Prostate gland (tissue), 2 donors: ENCODE data around the gene ROBO1.

Experiments
- POLR2AphosphoS5 ChIP-seq: sonication (generic); formaldehyde crosslinking; IDR thresholded peaks from one replicate; pipeline ENCODE4 v1.6.1; 2017; ENCODE audit warnings: antibody characterized with exemption
- TF ChIP-seq, protein P1 (sequence below), 4 experiments: fragments of 200-600 bp in 2 of 4; fragments of 450-650 bp in 2 of 4; sonication (generic) in 2 of 4; IDR thresholded peaks; 1 replicate in 3 of 4; 2 replicates in 1 of 4; pipeline ENCODE4 v1.5.1; 2016 to 2019; ENCODE audit warnings: antibody characterized with exemption in 4 of 4, mild to moderate bottlenecking in 2 of 4, moderate library complexity in 2 of 4

- no peak for TF ChIP-seq POLR2AphosphoS5
- TF ChIP-seq, protein P1, sequence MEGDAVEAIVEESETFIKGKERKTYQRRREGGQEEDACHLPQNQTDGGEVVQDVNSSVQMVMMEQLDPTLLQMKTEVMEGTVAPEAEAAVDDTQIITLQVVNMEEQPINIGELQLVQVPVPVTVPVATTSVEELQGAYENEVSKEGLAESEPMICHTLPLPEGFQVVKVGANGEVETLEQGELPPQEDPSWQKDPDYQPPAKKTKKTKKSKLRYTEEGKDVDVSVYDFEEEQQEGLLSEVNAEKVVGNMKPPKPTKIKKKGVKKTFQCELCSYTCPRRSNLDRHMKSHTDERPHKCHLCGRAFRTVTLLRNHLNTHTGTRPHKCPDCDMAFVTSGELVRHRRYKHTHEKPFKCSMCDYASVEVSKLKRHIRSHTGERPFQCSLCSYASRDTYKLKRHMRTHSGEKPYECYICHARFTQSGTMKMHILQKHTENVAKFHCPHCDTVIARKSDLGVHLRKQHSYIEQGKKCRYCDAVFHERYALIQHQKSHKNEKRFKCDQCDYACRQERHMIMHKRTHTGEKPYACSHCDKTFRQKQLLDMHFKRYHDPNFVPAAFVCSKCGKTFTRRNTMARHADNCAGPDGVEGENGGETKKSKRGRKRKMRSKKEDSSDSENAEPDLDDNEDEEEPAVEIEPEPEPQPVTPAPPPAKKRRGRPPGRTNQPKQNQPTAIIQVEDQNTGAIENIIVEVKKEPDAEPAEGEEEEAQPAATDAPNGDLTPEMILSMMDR (IDR thresholded peaks at IDR 0.05): no peak
These were observed 965.8 kb downstream of the ROBO1 start for GRCh38 chr3:78801926-78802561.
